AML-193 (cell line): ENCODE measurements around the gene HES7.
"Not testable (repeated sequence)": the region's sequence is repeated elsewhere in the genome, so short reads cannot be mapped to it uniquely, and the experiment has no call there.

Experiments
- DNase-seq, 2 experiments: peaks; one replicate each; lab custom pipeline; 2025; lab: John Stamatoyannopoulos, UW

The HES7 gene

DNA sequence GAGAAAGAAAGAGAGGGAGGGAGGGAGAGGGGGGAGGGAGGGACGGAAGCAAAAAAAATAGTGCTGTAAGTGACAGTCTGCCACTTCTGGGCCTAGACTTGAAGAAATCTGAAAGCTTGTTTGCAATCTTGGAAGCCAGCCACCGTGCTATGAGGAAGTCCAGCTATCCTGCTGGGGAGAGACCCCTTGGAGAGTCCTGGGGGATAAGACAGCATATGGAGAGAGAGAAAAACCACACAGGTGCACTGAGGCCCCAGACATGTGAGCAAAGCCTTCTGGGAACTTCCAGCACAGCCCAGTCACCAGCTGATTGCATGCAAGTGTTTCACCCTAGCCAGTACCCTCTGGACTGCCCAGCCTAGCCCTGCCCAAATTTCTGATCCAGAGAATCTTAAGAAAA is 23.8 kb downstream of the HES7 start:
- DNase-seq = no peak

DNA sequence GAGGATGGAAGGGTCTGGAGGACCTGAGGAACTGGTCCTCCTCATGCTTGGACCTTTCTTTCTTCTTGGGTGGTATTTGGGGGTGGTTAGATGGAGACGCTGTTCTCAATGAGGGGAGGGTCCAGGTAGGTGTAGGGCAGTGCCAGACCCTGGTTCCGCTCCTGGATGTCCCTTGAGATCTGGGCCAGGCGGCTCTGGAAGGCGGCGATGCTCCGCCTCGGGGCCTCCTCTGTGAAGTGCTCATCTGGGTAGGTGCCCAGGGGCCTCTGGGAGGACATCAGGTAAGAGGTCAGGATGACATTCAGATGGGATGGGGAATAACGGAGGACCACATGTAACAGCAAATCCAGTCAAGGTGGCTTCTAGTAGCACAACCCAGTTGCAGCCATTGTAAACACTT is 27.4 kb downstream of the HES7 start:
- DNase-seq = no peak

DNA sequence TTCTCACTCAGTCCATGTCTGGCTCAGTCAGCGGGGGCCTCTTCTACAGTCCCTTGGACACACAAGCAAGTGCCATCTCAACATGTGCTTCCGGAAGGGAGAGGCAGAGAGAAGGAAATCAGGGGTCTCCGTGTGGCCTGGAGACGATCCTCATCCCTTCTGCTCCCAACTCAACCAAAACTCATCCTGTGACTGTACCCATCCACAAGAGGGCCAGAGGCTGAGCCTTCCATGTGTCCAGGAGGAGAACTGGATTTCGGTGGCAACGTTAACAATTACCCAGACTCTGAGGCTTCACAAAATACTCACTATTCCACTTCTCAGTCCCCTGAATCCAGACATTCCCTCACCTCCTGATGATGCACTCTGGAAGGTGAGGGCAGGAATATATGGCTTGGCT is 28.5 kb downstream of the HES7 start:
- DNase-seq = no peak

DNA sequence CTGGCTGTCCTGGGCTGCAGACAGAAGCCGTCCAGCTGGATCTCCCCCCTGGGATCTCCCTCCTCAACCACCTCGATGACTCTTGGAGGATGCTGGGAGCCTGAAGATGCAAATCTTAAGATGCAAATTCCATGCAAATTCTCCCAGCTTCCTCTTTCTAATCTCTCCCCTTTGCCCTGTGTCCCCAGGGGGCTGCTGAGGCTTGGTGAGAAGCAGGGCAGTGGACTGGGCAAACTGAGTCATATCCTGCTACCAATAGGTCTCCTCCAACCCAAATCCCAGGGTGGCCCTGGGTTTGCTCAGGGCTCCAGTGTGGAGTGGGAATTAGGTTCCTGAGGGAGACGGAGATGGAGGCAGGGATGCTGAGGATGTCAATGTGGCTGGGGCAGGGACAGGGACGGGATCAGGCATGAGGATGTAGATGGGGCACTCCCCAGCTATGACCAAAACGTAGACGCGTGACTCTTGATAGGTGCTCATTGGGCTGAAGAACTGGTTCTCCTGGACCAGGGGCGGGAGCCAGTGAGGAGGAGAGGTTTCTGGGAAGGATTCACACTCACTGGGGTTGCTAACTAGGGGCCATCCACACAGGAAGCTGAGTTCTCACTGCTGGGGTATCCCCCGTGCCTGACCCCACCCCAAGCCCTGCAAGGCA is 32.7 kb downstream of the HES7 start:
- no peak for DNase-seq

DNA sequence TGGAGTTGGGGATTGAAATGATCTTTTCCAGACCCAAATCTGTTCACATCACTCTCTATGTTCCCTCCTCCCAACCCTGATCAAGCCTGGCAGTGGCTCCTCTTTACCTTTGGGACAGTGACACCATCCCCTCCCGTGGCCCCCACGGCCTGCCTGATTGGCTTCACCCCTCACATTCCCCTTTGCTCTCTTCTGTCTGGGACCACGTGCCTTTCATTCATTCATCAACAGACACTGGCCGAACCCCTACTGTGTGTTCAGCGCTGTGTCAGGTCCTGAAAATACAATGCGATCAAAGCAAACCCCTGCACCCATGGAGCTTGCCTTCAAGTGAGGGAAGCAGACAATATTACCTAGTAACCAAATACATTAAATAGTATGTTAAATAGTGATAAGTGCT is 34.2 kb downstream of the HES7 start:
- DNase-seq = no peak

DNA sequence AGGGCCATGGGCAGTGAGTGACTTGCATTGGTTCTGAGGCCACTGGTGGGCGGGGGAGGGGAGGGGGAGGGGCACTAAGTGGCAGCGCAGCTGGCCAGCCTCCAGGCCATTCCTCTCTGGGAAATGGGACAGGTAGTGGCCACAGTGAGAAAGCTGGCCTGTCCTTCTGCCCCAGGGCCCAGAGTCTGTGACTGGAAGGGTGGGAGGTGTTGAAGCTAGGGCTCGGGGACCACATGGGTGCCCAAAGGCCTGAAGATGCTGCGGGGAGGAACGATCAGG is 36.0 kb downstream of the HES7 start:
- no peak for DNase-seq

DNA sequence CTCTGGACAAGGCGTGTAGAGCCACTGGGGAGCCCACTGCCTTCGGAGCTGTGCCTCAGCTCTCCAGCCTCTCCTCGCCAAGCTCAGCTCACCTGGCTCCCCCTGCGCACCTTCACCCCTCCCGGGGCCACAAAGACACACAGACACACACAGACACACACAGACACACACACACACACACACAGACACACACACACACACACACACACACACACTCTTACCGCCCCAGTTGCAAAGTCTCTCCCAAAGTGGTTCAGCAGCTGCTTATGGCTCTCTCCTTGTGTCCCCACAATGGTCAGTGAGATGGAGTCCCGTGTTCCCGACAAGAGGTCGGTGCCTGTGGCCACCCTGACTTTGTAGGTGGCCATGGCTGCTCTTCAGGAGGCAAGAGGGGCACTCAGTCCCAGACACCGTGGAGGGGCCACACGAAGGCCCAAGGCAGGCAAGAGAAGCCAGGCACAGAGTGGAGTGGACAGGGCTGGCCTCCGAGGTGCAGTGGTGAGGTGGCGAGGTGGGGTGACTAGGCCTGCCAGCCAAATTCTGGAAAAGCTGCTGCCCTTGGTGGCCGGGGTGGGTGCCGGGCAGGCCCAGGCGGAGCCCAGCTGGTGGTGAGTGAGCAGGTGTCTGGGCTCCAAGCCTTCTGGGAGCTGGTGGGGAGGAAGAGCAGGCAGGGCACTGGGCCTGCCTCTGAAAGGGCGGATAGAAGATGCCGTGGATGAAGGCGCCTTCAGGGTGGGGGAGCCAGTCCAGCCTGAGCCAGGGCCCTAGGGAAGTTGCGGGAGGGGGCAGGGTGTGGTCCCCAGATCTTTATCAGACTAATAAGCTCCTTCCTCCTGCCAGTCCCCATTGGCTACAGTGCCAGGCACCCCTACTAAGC is 36.6 kb downstream of the HES7 start, which contains the start of gene ALOX12B:
TSS of gene ALOX12B (minus strand) at position 642 of the 877 bp plus-strand sequence. CDS start at position 368, 274 bp downstream.
- no peak for DNase-seq

DNA sequence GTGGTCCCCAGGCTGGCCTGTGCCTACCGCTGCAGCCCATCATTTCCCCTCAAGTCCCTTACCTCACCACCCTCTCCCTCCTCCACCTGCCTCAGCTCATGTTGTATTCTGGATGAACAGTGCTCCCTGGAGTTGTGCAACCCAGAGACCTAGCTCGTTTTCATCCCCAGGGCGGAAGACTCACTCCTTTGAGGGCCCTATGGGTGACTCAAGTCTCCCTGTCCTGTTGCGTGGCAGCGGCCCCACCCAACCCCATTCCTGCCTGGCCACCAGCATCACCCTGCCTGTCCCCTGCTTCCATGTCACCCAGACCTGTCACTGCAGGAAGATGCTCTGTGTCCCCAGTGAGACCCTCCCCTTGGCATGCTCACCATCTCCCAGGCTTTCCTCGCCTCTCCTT is 39.7 kb downstream of the HES7 start:
- DNase-seq = no peak

DNA sequence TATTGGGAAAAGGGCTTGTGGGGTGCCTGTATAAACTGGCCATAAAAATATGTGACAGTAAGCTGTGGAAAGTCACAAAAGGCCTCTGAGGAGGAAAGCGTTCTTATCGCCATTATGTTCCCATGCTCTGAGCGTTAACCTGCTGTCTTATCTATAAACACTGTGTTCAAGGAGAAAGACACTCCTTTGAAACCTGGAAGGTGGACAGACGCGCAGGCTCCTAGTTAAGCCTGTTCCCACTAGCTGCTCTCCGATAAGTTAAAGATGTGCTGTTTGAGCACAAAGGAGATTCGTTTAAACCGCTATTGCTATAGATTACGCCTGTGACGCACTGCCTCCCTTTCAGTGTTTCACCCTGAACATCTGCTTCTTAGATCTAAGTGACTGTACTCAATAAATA is 41.6 kb downstream of the HES7 start:
- no peak for DNase-seq

DNA sequence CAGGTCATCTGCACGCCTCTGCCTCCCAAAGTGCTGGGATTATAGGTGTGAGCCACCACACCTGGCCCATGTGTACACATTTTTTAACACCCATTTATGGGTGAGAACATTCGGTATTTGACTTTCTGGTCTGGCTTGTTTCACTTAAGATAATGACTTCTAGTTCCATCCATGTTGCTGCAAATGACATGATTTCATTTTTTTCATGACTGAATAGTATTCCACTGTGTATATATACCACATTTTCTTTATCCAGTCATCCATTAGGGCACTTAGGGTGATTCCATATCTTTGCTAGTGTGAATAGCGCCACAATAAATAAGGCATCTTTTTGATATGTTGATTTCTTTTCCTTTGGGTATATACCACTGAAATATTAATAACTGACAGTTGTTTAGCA is 42.0 kb downstream of the HES7 start:
- no peak for DNase-seq

DNA sequence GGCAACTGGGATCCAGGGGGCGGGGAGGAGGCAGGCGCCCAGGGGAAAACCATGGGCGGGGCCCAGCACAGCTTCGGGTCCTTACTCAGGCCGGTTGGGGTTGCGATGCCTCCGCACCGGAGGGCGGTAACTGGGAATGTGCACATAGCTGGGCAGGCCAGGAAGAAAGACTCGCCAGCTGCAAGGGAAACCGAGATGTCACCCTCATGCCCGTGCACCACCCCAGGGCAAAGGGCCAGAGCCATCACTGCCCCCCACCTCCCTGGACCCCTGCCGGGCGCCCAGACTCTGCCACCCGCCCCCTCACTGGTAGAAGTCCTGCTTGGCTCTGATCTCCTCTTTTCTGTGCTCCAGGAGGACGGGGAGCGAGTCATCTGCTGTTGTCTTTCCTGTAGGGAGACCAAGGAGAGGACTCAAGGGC is 43.1 kb downstream of the HES7 start:
- DNase-seq = no peak

DNA sequence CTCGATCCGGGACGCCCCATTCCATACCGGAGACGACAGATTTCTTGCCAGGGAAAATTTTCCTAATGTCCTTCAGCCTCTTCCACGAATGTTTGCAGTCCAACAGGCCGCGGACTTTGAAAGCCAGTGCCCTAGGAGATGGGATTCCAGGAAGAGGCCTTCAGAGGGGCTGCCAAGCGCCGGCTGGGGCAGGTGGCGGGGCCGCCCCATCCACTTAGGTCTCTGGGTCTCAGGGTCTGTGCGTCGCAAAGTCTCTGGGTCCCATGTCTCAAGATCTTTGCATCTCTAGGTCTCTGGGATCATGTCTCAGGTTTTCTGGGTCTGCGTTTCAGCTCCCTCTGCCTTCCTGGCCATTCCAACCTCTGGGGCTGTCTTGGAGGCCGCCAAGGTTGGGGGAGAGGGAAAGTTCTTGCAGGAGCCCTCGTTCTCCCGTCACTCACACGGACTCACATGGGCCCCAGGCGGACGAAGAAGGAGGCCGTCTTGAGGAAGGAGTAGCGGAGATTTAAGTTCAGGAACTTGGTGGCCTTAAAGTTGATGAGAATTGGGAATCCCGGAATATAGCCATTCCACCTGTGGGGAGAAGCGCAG is 43.6 kb downstream of the HES7 start:
- no peak for DNase-seq

DNA sequence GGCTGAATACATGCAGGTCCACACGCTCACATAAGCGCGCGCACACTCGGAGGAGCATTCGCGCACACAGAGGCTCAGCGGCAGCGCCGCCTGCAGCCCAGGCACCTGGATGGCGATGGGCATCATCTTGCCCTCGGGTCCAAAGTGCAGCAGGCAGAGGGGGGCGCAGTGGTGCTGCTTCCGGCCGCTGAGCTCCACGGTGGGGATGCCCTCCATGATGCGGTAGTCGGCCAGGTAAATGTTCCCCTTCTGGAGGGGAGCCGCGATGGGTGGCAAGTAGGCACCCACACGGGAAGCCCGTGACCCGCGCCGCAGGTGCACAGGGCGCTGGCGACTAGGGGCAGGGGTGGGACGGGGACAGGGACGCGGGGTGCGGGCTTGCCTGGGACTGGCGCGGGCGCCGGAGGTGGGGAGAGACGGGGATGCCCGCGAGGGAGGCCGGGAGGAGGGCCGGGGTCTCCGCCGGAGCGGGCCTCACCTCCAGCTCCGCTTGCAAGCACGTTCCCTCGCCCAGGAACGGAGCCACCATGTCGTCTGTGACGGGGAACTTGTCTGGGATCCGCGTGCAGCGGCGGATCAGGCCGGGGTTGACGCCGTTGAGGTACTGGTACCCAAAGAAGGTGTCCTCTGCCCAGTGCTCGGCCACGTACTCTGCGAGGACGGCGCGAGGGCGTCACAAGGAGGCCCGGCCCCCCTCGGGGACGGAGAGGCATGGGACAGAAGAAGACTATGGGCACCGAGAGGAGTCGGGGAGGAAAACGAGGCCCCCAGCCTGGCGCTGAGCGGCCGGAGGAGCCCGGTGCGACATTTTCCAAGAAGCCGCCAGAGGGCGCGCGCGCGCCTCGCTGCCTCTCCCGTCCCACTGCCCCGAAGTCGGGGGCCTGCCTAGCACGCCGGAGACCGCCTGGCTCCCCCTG is 44.4 kb downstream of the HES7 start:
- DNase-seq = peak; percentile 6 to 27

DNA sequence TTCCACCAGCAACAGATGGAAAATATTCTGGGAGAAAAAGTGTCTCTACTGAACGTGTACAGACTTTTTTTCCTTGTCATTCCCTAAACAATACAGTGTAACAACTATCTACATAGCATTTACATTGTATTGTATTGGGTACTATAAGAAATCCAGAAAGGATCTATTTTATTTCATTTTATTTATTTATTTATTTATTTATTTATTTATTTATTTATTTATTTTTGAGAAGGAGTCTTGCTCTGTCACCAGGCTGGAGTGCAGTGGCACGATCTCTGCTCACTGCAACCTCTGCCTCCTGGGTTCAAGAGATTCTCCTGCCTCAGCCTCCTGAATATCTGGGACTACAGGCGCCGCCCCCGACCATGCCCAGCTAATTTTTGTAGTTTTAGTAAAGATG is 46.0 kb downstream of the HES7 start:
- not testable (repeated sequence) for DNase-seq

DNA sequence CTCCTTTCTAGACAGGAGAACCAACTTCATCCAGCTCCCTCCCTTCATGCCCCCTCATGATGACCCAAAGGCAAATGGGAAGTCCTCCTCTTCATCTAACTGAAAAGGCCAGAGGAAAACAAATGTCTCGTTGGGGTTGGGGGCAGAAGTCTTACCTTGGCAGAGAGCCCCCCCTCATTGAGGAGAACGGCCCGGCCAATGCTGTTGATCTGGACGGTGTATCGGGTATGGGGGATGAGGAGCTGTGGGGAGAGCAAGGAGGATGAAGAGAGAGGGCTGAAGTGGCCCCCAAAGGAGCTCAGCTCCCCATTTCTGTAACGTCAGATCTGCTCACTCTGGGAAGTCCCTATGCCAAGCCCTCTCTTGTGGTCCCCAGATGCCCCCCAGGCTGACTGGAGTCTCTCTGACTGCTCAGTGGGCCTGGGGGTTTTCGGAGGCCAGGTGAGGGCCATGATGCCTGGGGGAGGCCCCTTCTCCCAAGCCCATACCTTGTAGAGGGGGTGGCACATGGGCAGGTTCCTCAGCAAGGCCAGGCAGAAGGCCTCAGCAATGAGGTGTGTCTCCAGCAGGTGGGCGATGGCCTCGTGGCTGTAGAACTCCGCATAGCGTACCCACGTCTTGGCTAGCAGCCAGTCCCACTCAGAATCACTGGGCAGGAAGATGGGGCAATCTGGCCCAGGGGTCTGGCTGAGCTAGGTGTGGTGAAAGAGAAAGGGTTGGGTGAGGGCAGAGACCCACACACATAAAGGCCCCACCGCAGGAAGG is 47.2 kb downstream of the HES7 start:
- DNase-seq = no peak

DNA sequence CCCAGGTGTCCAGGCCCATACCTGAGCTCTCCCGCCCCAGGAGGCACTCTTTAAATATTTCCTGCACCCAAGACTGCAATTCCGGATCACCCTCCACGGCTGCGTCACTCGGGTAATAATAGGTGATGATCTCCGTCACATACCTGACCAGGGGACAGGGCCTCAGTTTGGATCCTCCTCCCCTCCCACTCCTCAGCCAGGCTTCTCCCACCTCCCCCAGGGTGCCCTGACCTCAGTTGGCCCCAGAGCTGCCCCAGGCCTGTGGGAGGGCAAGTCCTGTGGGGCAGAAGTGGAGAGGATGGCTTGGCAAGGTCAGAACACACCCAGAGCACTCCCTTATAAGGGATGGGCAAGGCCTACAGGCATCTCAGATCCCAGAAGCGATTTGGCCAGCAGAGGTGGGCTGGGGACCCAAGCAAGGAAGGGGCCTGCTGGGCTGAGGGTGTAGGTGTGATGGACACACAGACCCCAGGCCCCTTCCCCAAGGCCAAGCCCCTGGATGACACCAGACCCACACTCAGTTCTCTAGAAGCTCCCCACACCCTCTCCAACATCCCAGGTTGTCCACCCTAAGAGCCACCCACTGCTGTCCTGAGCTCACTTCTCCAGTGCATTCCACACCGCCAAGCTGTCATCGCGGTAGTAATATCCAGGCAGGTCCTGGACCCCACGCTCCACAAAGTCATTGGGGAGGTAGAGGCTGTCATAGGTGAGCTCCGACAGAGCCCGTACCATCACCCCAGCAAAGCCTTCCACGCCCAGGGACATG is 48.1 kb downstream of the HES7 start:
- no peak for DNase-seq

DNA sequence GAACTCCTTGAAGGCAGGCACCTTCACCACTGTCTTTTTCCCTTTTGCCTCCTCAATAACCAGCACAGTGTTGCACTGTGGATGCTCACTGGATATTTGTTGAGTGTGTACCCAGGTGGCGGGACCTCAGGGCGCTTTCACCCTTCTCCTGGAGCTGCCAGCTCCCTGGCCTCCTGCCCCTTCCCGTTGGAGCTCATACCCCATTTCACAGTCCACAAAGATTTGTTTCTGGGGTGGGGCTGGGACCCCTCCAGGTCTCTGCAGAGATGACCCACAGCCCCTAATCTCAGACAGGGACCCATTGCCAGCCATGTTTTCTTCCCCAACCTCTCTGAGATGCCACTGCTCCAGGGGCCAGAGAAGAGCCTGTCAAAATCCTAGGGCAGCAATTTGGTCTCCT is 48.8 kb downstream of the HES7 start:
- no peak for DNase-seq

DNA sequence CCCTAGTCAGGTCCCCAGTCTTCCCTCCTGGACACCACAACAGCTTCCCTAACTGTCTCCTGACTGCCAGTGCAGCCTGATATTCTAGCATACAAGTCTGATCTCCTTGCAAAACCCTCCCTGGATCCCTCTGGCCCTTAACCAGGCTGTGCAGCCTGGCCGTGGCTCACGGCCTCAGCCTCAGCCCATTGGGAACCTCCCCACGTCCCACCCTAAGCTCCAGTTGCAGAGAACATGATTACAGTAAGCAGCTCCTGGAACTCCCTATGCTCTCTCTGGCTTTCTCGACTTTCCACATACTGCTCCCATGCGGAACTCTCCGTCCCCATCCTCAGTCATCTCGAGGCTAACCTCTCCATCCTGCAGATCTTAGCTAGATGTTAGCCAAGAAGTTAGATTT is 49.4 kb downstream of the HES7 start:
- no peak for DNase-seq

DNA sequence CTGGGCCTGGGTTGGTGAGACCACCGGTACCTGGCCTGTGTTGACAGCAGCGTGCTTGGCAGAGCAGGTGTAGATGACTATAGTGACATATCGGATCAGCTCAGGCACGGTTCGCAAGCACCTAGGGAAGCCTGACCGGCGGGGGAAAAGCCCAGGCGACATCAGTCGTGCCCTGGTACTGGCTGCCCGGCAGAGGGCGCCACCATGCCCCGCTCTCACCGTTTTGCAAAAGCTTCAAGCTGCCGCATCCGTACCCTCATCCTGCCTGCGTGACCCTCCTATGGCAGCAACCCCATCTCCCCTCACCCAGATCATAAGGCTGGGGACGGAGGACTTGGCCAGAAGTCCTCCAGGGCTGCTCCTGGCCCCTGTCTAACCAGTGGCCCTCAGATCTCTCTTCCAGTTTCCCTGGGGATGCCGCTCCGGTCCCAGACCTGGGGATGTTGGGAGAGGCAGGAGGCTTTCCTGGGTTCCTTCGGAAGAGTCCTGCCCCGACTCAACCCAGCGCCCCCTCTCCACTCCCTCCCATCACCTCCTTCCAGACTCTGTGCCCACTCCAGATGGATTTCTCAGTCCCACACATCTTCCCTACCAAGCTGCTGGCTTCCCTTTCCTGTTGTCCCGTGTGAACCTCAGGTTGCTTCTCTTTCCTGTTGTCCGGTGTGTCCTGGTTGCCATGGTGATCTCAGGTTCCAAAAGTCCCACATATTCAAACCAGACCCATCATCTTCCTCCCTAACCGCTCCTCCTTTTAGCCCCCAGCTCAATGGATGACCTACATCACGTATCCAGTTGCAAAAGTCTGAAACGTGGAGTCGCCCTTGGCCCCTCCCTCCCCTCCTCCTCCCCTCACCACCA is 50.0 kb downstream of the HES7 start:
- peak; percentile 15 to 24 for DNase-seq
